H1 (cell line): ENCODE measurements around the gene TLE3. TPM values are rescaled to one million over a fixed set of nuclear protein-coding genes. Genes with fewer than 3 reads are reported as not detected.

Experiments used
- USF2 ChIP-seq: IDR thresholded peaks from 2 replicates; pipeline ENCODE4 v1.6.1; 2011; ENCODE audit warnings: low read length, improper control_type of control experiment
- polyA plus RNA-seq, 7 experiments: library from polyadenylated mRNA; depleted of rRNA in 3 of 7; stranded (reverse) in 5 of 7; unstranded in 2 of 7; fragments of >200 nt in 5 of 7; fragments of 200-250 nt in 2 of 7; gene quantifications; 1 replicate in 5 of 7; 2 replicates in 1 of 7; 4 replicates in 1 of 7; pipeline versions ENCODE4 v1.2.1 to v1.2.3, GENCODE V29; 2011 to 2013; ENCODE audit warnings: missing spikeins in 2 of 7, mixed read lengths in 2 of 7
- total RNA-seq: library from RNA; stranded (reverse); fragmentation: NEBNext Ultra II Directional; extraction: Animal tissue kit (Norgen Biotek cat#: 25700); gene quantifications from 2 replicates; pipeline ENCODE4 v1.2.1, GENCODE V29; 2021

Gene TLE3
- total and polyA plus RNA-seq, 2 of the 8 experiments (the other 6 are each of a cell fraction or from before 2014, with no cell fraction given), result 25.1 to 61.2 TPM

DNA sequence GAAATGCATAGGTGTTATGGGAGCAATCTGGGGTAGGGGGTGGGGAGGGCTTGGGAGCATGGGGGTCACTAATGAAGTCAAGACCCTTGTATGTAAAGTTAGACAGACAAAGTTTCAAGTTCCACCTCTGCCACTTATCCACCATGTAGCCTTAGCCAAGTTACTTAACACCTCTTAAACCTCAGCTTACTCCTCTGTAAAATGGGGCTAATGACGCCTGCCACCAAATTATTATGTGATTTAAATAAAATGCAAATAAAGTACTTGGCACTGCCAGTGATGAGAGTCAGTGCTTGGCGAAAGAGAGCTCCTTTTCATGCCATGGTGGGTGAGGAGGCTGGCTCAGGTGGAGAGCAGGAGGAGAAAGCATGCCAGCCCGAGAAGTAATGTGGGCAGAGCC, 18.6 kb upstream of the TLE3 start (continued):
- no peak for TF ChIP-seq USF2
